GM21367 (cell line): ENCODE measurements around the gene SUN5.

ENCODE experiments used
- ATAC-seq: cut with Tn5 transposase; IDR thresholded peaks from one replicate; pipeline ENCODE4 v1.9.1; 2021; ENCODE audit not compliant: unreplicated experiment

The SUN5 gene

GRCh38 chr20:33014336-33015113 is 10.3 kb upstream of the SUN5 start:
- no peak for ATAC-seq

- no peak for ATAC-seq
Observed at GRCh38 chr20:33013701-33014326, 9.6 kb upstream of the SUN5 start.

GRCh38 chr20:33012327-33013189 is 8.3 kb upstream of the SUN5 start:
- no peak for ATAC-seq

- ATAC-seq, result no peak
Observed at GRCh38 chr20:33010674-33011449, 6.6 kb upstream of the SUN5 start.

GRCh38 chr20:33010133-33010504 is 5.9 kb upstream of the SUN5 start:
- ATAC-seq, result no peak

- no peak for ATAC-seq
Observed at GRCh38 chr20:33009214-33010132, 5.2 kb upstream of the SUN5 start.

GRCh38 chr20:33008336-33009213 is 4.3 kb upstream of the SUN5 start:
- ATAC-seq, result no peak

- no peak for ATAC-seq
Observed at GRCh38 chr20:33007376-33008335, 3.4 kb upstream of the SUN5 start, which contains the start of gene BPIFB2. BPIFB2 (plus strand) TSS chr20:33007704; CDS start chr20:33008575, 871 bp downstream.

GRCh38 chr20:33006776-33007375 is 2.6 kb upstream of the SUN5 start:
- ATAC-seq, result no peak

GRCh38 chr20:33005908-33006775 is 1.9 kb upstream of the SUN5 start:
- ATAC-seq, result no peak

GRCh38 chr20:33005132-33005566 is 916 bp upstream of the SUN5 start:
- no peak for ATAC-seq

GRCh38 chr20:33002087-33002808 is 2.0 kb downstream of the SUN5 start:
- ATAC-seq, result no peak

GRCh38 chr20:33000802-33001466 is 3.3 kb downstream of the SUN5 start:
- ATAC-seq, result no peak

GRCh38 chr20:32999603-33000250 is 4.5 kb downstream of the SUN5 start:
- no peak for ATAC-seq

- no peak for ATAC-seq
Observed at GRCh38 chr20:32997431-32997830, 6.8 kb downstream of the SUN5 start.
